ENCODE results near the gene TMEM132D.

- no peak for TF ChIP-seq CTCF (IDR thresholded peaks at IDR 0.05)
- TF ChIP-seq POLR2A (IDR thresholded peaks at IDR 0.05), result no peak
Observed at GRCh38 chr12:129559776-129560175, 344.0 kb downstream of the TMEM132D start.
